Measurements from ENCODE around the gene OR10H4.
"Not testable (repeated sequence)": the region's sequence is repeated elsewhere in the genome, so short reads cannot be mapped to it uniquely, and the experiment has no call there.

Gene OR10H4

DNA sequence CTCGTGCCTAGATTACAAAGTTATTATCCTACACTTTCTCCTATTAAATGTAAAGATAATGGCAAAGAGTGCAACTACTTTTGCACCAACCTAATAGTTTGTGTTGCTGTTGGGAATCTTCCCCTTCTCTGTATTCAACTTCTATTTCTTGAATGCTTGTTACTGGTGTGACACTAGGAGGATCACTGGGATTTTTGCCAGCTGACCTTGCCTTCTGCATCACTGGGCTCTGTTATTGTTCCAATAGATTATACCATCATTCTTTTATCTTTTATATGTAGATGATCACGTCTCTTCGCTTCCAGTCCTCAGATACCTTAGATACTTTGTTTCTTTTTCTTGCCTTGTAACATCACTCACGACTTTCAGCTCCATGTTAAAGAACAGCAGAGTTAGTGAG lies 3.5 kb upstream of the OR10H4 start:
- DNase-seq, result no peak

- DNase-seq, result no peak
Measured at GRCh38 chr19:15954820-15955219, 6.0 kb downstream of the OR10H4 start.

GRCh38 chr19:15962319-15962718 lies 13.5 kb downstream of the OR10H4 start:
- no peak for DNase-seq

- DNase-seq, result no peak
Measured at GRCh38 chr19:15964231-15964630, 15.4 kb downstream of the OR10H4 start.

- DNase-seq, result no peak
Measured at GRCh38 chr19:15971224-15971780, 22.5 kb downstream of the OR10H4 start.

- not testable (repeated sequence) for DNase-seq
Measured at GRCh38 chr19:15972043-15972442, 23.2 kb downstream of the OR10H4 start.

DNA sequence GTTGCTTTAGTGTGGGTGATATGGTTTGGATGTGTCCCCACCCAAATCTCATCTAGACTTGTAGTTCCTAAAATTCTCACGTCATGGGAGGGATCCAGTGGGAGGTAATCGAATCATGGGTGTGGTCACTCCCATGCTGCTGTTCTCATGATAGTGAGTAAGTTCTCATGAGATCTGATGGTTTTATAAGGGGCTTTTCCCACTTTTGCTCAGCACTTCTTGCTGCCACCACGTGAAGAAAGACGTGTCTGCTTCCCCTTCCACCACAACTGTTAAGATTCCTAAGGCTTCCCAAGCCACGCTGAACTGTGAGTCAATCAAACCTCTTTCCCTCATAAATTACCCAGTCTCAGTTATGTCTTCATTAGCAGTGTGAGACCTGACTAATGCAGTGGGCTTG lies 26.0 kb downstream of the OR10H4 start:
- no peak for DNase-seq

DNA sequence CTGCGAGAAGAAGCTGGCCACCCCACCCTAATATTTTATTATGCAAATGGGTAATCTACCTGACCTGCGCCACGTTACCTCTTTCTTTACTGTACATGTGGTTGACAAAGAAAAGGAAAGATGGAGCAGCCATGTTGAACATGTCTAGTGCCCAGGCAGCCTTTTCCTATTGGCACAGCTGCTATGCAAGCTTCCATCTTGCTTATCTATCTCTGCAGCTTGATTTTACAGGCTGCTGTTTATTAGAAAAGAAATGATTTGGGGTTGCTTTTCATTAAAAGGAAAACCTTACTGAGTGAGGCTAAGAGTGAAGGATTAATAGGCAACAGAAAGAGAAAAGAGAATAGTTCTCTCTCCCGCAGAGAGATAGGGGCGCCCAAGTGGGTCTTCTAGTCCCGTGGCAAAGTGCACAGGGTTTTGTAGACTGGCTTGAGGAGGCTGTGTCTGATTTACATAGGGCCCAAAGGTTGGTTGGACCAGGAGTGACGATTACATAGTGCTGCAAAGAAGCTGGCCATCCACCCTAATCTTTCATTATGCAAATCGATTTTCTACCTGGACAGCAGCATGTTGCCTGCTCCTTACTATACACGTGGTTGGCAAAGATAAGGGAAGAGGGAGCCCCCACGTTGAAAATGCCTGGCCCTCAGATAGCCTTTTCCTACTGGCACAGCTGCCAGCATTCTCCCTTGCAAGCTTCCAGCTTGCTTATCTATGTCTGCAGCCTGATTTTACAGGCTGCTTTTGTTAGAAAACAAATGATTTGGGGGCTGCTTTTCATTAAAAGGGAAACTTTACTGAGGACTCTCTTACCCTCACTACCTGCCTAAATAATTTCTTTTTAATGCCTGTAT lies 28.3 kb downstream of the OR10H4 start:
- DNase-seq, result no peak

- DNase-seq, result no peak
Measured at GRCh38 chr19:15977690-15978089, 28.9 kb downstream of the OR10H4 start.

- no peak for DNase-seq
Measured at GRCh38 chr19:15979293-15979692, 30.5 kb downstream of the OR10H4 start.

DNA sequence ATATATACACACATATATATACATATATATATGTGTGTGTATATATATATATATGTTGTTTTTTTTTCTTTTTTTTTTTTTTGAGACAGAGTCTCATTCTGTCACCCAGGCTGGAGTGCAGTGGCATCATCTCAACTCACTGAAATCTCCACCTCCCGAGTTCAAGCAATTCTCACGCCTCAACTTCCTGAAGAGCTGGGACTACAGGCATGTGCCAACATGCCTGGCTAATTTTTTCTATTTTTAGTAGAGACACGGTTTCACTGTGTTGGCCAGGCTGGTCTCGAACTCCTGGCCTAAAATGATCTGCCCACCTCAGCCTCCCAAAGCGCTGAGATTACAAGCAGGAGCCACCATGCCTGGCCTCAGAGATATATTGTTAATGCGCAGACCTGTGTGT lies 37.0 kb downstream of the OR10H4 start:
- DNase-seq, result not testable (repeated sequence)

DNA sequence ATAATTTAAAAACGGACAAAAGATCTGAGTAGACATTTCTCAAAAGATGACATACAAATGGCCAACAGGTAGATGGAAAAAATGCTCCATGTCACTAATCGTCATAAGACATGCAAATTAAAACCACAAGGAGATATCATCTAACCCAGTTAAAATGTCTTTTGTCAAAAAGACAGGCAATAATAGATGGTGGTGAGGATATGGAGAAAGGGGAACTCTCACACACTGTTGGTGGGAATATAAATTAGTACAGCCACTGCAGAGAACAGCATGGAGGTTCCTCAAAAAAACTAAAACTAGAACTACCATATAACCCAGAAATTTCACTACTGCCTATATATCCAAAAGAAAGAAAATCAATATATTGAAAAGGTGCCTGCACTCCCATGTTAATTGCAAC lies 37.9 kb downstream of the OR10H4 start:
- no peak for DNase-seq

- no peak for DNase-seq
Measured at GRCh38 chr19:15989889-15990288, 41.1 kb downstream of the OR10H4 start.

DNA sequence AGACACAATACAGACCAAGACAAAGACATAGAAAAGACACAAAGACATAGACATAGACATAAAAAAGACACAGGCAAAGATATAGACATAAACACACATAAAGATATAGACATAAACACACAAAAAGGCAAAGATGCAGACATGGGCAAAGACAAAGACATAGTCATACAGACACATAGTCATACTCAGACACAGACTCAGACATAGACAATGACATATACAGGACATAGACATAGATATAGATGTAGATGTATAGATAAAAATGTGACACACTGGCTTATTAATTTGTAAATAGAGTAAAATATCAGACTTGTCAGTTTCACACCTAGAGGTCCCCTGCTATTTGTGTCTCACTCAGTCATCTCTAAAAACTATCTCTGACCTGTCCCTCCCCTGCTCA lies 42.8 kb downstream of the OR10H4 start:
- no peak for DNase-seq

- DNase-seq, result no peak
Measured at GRCh38 chr19:15992014-15992413, 43.2 kb downstream of the OR10H4 start.

GRCh38 chr19:15995536-15995935 lies 46.7 kb downstream of the OR10H4 start:
- no peak for DNase-seq

DNA sequence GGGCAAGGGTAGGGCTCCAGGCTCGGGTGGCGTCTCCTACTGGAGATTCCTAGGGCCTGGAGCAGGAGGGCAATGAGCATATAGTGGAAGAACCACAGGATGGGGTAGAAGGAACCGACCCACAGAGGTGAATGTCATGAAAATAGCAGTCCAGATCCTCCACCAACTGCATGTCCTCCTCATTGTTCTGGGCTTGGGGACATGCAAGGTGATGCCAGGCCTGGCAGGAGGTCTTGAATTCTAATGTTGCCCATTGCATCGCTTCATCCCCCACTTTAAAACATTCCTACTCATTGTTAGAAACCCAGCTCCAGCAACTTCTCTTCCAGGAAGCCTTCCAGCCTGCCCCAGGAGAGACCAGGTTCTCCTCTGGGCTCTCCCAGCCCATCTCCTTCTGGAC lies 49.4 kb downstream of the OR10H4 start:
- no peak for DNase-seq
